ENCODE results near the gene FBXO4.

FBXO4 gene, protein sequence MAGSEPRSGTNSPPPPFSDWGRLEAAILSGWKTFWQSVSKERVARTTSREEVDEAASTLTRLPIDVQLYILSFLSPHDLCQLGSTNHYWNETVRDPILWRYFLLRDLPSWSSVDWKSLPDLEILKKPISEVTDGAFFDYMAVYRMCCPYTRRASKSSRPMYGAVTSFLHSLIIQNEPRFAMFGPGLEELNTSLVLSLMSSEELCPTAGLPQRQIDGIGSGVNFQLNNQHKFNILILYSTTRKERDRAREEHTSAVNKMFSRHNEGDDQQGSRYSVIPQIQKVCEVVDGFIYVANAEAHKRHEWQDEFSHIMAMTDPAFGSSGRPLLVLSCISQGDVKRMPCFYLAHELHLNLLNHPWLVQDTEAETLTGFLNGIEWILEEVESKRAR

GRCh38 chr5:41924872-41925554 is at the start of gene FBXO4:
Gene FBXO4 (plus strand): TSS chr5:41925281. CDS start chr5:41925310, 29 bp downstream.
- peak; percentile 84 for DNase-seq (ENCODE audit: low spot score)

DNA sequence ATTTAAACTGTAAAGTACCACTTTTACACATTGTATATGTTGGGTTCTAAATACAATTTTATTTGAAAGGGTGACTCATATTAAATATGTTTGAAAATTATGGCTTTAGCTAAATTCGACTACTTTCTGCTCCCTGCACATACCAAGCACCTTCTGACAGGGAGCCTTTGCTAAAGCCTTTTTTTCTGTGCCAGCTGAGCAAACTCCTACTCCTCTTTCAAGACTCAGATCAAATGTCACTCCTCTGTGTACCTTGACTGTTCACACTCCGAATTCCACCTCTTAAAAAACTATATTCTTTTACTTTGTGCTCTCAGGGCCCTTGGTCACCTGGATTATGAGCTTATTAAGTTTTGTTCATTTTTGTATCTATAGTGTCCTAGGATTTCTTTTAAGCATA is 48.4 kb upstream of the FBXO4 start:
- no peak for DNase-seq (ENCODE audit: low spot score)

- DNase-seq (ENCODE audit: low spot score), result no peak
These were observed 47.7 kb upstream of the FBXO4 start for GRCh38 chr5:41877408-41877807.

- no peak for DNase-seq (ENCODE audit: low spot score)
These were observed 46.9 kb upstream of the FBXO4 start for GRCh38 chr5:41878173-41878572.

DNA sequence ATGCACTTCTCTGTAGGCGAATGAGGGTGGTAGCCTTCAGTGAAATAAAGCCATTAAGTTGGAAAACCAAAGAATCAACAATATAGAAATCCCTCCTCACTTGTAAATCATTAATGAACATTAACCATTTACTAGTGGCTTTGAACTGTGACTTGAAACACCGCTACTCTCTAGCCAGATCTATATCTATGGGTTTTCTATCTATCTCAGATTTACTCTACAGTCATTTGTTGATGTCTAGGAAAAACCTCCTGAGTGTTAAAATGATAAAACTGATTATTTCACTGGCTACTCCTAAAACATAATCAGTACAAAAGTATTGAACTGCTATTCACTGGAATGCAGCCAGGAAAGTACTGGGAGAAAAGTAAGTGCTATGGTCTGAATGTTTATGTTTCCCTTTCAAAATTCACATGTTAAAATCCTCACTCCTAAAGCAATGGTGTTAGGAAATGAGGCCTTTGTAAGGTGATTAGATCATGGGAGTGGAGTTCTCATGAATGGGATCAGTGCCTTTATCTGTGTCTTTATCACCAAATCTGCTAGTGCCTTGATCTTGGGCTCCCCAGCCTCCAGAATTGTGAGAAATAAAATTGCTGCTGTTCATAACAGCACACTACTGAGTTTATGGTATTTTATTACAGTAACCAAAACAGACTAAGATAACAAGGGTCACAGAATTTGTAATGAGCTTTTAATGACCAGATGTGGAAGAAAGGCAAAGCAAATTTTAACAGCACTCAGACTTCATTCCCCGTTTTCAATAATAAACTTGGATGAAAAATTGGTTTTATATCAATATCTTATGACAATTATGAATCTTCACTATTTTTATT is 46.2 kb upstream of the FBXO4 start:
- no peak for DNase-seq (ENCODE audit: low spot score)

DNA sequence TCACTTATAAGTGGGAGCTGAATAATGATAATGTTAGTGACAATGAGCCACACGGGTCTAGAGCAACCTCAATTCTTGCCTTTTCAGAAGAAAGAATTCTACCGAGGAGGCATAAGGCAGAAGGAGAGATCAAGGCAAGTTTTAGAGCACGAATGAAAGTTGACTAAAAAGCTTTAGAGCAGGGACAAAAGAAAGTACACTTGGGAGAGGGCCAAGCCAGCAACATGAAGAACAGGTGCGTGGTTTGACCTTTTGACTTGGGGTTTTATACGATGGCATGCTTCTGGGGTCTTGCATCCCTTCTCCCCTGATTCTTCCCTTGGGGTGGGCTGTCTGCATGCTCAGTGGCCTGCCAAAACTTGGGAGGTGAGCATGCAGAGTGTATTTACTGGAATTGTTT is 42.3 kb upstream of the FBXO4 start:
- no peak for DNase-seq (ENCODE audit: low spot score)

GRCh38 chr5:41883243-41883642 is 41.8 kb upstream of the FBXO4 start:
- DNase-seq (ENCODE audit: low spot score), result no peak

DNA sequence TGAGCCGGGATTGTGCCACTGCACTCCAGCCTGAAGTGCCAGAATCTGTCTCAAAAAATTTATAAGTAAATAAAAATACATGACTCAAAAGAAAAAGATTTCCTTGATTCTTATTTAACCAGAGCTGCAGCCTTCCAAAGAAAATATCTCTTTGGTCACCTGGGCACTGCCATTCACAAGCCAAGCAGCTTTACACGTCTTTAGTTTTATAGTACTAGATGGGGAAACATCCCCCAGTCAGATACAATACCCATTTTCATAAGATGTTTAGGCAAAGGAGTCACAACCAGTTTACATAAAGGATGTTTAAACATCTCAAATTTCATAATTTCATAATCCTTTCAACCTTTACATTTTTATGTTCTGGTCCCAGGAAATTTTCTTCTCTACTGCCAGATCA is 41.1 kb upstream of the FBXO4 start:
- DNase-seq (ENCODE audit: low spot score), result no peak

- no peak for DNase-seq (ENCODE audit: low spot score)
These were observed 39.8 kb upstream of the FBXO4 start for GRCh38 chr5:41885286-41885685.

GRCh38 chr5:41891066-41891707 is 33.9 kb upstream of the FBXO4 start:
- no peak for DNase-seq (ENCODE audit: low spot score)

DNA sequence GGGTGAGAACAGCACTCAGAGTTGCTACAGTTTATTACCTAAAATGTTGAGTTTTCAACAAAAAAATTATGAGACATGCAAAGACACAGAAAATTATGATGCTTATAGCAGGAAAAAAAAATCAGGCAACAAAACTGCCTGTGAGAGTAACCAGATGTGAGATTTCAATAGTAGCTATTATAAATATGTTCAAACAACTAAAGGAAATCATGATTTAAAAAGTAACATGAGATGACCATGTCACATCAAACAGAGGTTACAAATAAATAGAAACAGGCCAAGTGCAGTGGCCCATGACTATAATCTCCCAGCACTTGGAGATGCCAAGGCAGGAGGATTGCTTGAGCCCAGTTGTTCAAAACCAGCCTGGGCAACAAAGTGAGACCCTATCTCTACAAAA is 33.0 kb upstream of the FBXO4 start:
- DNase-seq (ENCODE audit: low spot score), result no peak

- no peak for DNase-seq (ENCODE audit: low spot score)
These were observed 31.8 kb upstream of the FBXO4 start for GRCh38 chr5:41893074-41893851.

DNA sequence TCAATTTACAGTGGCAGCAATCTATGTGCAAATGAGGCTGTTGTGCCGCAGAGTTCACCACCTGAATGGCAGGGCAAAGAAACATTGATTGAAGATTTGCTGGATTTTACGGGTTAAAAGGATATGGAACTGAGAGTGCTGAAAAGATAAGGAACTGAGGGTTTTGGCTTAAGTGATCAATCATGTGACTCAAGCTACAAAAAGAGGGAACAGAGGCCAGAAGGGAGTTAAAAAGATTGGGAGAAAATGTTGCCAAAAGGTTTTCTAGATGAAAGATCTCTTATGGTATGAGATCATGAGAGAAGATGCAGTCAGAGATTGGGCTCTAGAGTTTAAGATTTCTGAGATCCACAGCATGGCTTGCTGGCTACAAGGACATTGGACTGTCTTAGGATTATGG is 28.9 kb upstream of the FBXO4 start:
- no peak for DNase-seq (ENCODE audit: low spot score)

- DNase-seq (ENCODE audit: low spot score), result no peak
These were observed 21.6 kb upstream of the FBXO4 start for GRCh38 chr5:41903382-41903891.

DNA sequence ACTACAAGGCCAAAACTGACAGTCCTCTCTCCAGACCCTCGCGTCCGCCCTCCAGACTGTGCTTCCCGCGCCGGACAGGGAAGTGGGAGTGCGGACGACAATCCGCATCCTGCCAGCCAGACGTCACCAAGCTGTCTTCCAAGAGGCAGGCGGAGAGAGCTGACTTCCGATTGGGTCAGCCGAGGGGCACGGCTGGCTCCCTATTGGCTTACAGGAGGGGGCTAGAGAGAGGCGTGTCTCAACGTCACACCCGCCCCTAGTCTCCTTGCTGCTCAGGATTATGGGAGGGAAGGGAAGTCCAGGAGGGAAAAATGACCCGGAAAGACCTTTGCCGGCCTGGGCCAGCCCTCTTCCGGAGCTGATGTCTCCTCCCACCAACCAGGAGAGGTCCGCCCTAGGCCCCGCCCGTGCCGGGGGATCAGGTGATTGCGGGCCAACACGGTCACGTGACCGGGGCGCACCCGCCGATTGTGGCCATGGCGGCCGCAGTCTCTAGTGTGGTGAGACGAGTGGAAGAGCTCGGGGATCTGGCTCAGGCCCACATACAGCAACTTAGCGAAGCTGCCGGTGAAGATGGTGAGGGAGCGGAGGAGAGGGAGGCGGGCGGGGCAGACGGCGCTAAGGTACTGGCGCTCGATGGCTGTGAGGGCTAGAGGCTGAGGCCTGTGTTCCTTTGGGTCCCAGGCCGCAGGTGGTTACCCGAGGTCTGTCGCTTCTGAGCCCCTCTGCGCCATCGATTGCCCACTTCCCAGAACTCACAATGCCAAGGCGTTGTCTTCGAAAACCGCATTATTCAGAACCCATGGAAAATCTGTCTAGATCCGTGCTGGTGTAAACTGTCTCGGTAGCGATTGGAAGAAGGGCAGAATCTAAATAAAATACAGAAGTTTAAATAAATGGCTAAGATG is 20.9 kb upstream of the FBXO4 start, which contains the start of gene RIMOC1:
Gene RIMOC1 (plus strand): TSS at position 453 of the 908 bp plus-strand sequence. CDS start 24 bp downstream, at position 477.
- DNase-seq (ENCODE audit: low spot score), result peak; percentile 99

DNA sequence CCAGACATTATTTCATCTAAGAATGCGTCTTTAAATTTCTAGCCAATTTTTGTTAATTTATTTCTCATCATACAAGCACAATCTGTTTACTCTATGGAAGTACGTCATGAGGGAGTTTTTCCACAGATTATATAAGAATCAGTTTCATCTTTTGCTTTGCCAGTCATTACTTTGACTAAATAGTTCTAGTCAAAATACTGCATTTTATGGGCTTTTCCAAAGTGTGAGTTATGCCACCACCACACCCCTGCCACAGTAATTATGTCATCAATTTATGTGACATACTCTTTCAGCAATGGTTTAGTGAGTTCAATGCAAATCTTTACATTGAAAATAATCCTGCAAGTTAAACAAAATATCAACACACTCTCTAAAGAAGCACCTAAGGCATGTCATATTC is 18.9 kb upstream of the FBXO4 start:
- no peak for DNase-seq (ENCODE audit: low spot score)

DNA sequence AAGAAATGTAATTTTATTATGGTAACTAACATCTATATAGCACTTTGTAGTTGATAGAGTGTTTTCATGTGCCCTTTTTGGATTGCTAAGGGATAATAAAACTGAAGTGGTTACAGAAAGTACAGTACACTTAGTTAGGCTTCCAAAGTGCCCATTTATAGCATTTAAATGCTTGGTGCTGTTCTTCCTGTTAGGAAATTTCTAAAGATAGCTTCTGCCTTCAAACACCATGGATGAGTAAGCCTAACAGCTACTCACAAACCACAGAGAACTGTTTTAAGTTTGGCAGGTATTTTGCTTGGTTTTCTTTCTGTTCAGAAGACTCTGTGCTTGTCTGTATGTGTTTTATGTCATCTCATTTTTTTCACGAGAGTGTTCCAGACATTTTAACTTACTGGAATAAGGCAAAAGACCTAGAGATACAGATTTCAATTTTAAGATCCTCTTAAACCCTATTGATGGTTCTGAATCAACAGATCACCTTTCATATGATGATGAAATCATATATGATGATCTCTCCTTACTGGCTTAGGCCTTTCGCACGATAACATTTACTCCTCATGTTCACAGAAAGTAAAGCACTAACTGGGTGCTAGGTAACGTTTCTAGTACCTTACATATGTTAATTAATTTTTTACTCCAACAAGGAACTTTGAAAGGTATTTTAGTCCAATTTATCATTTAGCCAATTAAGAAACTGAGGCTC is 16.6 kb upstream of the FBXO4 start:
- peak; percentile 34 for DNase-seq (ENCODE audit: low spot score)

GRCh38 chr5:41918105-41918504 is 7.0 kb upstream of the FBXO4 start:
- DNase-seq (ENCODE audit: low spot score), result no peak

GRCh38 chr5:41921166-41921565 is 3.9 kb upstream of the FBXO4 start:
- DNase-seq (ENCODE audit: low spot score), result no peak

Measured in RKO (cell line).